Choroid plexus epithelial cell (primary cell): ENCODE results near the gene MCTP1.

Source experiments
- DNase-seq: peaks from one replicate; pipeline ENCODE4 v3.0.0-alpha.2; 2010; ENCODE audit warnings: low read depth
- H3K4me3 ChIP-seq: 2 replicates; pipeline ENCODE4 v1.5.1; 2011; ENCODE audit warnings: low read depth, mild to moderate bottlenecking, control low read depth, low read length, moderate library complexity
- TF ChIP-seq, protein P1 (sequence below): conservative IDR thresholded peaks from 2 replicates; pipeline ENCODE4 v1.5.1; 2011; ENCODE audit warnings: low read depth, mild to moderate bottlenecking, control low read depth, inconsistent platforms, low read length, moderate library complexity

Gene MCTP1

DNA sequence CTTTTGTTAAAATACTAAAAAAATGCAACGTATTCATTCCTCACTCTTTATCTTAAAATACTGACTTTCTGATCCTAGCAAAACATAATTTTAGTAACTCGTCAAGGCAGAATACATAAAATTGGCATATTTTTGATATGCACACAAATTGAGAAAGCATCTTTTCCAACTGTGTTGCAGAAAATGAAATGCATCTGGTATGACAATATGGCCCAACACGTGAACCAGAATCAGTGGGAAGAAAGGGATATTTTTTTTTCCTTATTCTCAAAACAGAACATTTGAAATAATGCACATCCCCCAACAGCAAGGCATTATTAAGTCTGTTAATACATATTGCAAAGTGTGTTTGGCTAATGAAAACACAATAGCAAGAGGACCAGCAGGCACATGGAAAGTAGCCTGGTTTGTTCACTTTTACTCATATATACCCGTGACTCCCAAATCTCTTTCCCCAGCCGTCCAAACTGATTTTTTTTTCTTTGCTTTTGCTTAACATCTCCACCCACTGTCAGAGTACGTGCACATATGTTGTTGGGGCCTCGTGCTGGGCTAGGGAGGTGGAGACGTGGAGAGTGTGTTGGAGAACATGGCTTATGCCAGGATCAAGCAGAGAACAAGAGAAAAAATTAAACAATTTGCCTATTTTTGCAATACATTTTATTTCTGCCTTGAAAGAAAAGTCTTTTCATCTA is 4.3 kb downstream of the MCTP1 start:
- TF ChIP-seq, protein P1, sequence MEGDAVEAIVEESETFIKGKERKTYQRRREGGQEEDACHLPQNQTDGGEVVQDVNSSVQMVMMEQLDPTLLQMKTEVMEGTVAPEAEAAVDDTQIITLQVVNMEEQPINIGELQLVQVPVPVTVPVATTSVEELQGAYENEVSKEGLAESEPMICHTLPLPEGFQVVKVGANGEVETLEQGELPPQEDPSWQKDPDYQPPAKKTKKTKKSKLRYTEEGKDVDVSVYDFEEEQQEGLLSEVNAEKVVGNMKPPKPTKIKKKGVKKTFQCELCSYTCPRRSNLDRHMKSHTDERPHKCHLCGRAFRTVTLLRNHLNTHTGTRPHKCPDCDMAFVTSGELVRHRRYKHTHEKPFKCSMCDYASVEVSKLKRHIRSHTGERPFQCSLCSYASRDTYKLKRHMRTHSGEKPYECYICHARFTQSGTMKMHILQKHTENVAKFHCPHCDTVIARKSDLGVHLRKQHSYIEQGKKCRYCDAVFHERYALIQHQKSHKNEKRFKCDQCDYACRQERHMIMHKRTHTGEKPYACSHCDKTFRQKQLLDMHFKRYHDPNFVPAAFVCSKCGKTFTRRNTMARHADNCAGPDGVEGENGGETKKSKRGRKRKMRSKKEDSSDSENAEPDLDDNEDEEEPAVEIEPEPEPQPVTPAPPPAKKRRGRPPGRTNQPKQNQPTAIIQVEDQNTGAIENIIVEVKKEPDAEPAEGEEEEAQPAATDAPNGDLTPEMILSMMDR, result no peak
- no peak overlapping the region for H3K4me3 ChIP-seq
- DNase-seq, result no peak

DNA sequence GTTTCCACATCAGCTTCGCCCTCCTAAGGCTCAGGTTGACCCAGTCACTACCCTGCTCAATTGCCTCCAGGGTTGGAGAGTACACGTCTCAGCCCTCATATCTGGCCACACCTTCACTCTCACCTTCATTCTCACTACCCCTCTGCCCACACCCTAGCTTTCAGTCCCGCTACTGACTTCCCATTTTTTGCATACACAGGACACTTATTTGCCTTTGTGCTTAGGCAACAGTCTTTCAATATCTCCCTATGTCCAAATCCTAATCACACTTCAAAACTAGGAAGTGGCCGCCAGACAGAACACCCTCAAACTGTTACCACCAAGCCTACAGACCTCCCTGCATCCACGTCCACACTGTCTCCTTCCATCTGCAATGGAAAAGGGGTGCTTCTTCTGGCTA is 10.9 kb downstream of the MCTP1 start:
- H3K4me3 ChIP-seq, result no peak overlapping the region
- DNase-seq, result no peak
- TF ChIP-seq, protein P1, result no peak

DNA sequence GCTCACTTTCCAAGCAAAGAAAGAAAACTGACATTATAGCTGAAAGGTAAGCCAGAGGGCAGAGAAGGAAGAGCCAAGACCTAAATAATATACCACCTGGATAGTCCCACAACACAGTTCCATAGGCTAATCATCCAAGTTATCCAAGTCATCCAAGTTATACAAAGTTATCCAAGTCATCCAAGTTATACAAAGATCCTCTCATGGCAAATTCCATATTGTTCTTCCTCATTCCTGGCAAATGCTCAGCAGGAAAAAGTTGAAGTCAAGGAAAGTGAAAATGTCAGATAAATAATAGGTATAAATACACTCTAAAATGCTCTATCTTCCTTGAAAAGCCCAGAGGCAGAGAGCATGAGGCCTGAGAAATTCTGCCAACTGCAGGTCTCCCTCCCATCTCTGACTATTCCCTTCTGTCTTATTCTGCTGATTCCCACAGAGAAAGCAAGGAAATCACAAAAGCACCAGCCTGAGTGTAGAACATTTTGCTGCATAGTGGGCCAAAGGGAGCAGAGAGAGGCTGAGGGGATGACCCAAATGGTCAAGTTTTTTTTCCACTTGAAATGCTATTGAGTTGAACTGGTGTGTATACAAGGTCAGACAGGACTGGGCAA is 12.5 kb downstream of the MCTP1 start:
- DNase-seq, result no peak
- TF ChIP-seq, protein P1, result no peak
- no peak overlapping the region for H3K4me3 ChIP-seq

GRCh38 chr5:95262933-95263660 is 21.8 kb downstream of the MCTP1 start:
- H3K4me3 ChIP-seq, result no peak overlapping the region
- no peak for DNase-seq
- TF ChIP-seq, protein P1, result no peak

GRCh38 chr5:95261437-95262175 is 23.3 kb downstream of the MCTP1 start:
- DNase-seq, result peak; percentile 77
- TF ChIP-seq, protein P1, result peak; percentile 67
- H3K4me3 ChIP-seq, result no peak overlapping the region

DNA sequence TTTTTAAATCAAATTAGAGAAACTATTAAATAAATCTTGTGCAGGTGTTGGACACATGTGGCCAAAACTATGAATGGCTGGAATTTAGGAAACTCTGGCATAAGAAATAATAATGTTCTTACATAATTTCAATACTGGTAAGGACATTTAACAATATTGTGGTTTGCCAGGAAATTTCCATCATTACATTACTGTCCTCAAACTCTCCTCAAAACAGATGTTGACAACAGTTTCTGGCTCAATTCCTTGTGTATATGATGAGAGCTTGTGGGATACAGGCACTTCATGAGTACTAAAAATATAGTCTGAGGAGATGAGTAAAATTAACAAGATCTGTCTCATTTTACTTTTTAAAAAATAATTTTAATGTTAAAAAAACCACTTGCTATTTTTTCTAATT is 27.9 kb downstream of the MCTP1 start:
- DNase-seq, result no peak
- TF ChIP-seq, protein P1, result no peak
- no peak overlapping the region for H3K4me3 ChIP-seq
